Heart right ventricle (tissue), 16 donors: ENCODE results near the gene TOP1. TPM values are rescaled to one million over a fixed set of nuclear protein-coding genes. Genes with fewer than 3 reads are reported as not detected.

Source experiments
- ATAC-seq, 8 donors: fragments of 200-7000 bp; cut with Tn5 transposase; one replicate each; pipeline ENCODE4 v1.9.1; 2020; ENCODE audit warnings: mild to moderate bottlenecking in 8 of 8, moderate library complexity in 8 of 8, moderate number of reproducible peaks in 1 of 8
- DNase-seq, 2 donors: peaks; one replicate each; pipeline ENCODE4 v3.0.0-alpha.2; 2020
- H3K27ac ChIP-seq, 10 donors: fragments of 200-600 bp; sonication (generic) in 2 of 10; one replicate each; pipeline versions ENCODE4 v1.5.0 to v1.8.0; 2020 to 2022; ENCODE audit warnings: mild to moderate bottlenecking in 3 of 10
- H3K27me3 ChIP-seq, 7 donors: fragments of 200-600 bp; one replicate each; pipeline ENCODE4 v1.8.0; 2021 to 2022; ENCODE audit warnings: mild to moderate bottlenecking in 2 of 7
- H3K36me3 ChIP-seq, 9 donors: fragments of 200-600 bp; sonication (generic) in 1 of 9; one replicate each; pipeline versions ENCODE4 v1.5.0 to v1.8.0; 2020 to 2022; ENCODE audit warnings: mild to moderate bottlenecking in 2 of 9
- H3K4me1 ChIP-seq, 9 donors: fragments of 200-600 bp; sonication (generic) in 1 of 9; one replicate each; pipeline versions ENCODE4 v1.5.0 to v1.8.0; 2020 to 2022; ENCODE audit warnings: mild to moderate bottlenecking in 4 of 9
- H3K4me3 ChIP-seq, 10 donors: fragments of 200-600 bp; sonication (generic) in 2 of 10; one replicate each; pipeline versions ENCODE4 v1.5.0 to v1.8.0; 2020 to 2022; ENCODE audit warnings: mild to moderate bottlenecking in 7 of 10, moderate library complexity in 2 of 10
- H3K9me3 ChIP-seq, 11 donors: fragments of 200-600 bp in 10 of 11; sonication (generic) in 2 of 11; one replicate each; pipeline versions ENCODE4 v1.5.0 to v1.8.0; 2013 to 2022; ENCODE audit warnings: mild to moderate bottlenecking in 2 of 11, control low read depth in 1 of 11, moderate library complexity in 1 of 11
- WGBS, 2 donors: extraction: QIAGEN DNeasy Blood & Tissue Kit; methylation state at CpG; one replicate each; pipeline ENCODE4 v1.1.7; 2013; ENCODE audit warnings: inconsistent platforms in 1 of 2; 5-methylcytosine and 5-hydroxymethylcytosine counted together
- intact Hi-C, 10 donors: fragments of 100-400 bp; cut with DNase I; formaldehyde crosslinking; loops; one replicate each; pipeline versions ENCODE4 v1.11.1 to v1.14.2; 2022
- polyA plus RNA-seq, 2 donors: library from polyadenylated mRNA; stranded (reverse); fragments of 200-250 nt; gene quantifications; one replicate each; pipeline ENCODE4 v1.2.3, GENCODE V29; 2013
- total RNA-seq, 10 donors: library from RNA; stranded (reverse); fragmentation: NEBNext Ultra II Directional in 3 of 10; extraction: Animal tissue kit (Norgen Biotek cat#: 25700) in 3 of 10; gene quantifications; one replicate each; pipeline versions ENCODE4 v1.2.1 to v1.2.4, GENCODE V29; 2021 to 2023
- TF ChIP-seq, protein P1 (sequence below), 9 donors: fragments of 200-600 bp; sonication (generic) in 2 of 9; IDR thresholded peaks; one replicate each; pipeline versions ENCODE4 v1.5.0 to v1.8.0; 2021 to 2022; ENCODE audit warnings: antibody characterized with exemption in 9 of 9, mild to moderate bottlenecking in 5 of 9, moderate library complexity in 1 of 9
- donor health status: Arrhythmogenic right ventricular cardiomyopathy.
- donor health status: ischemic (EF 13 %, LVEDD 7.1; RV severe dilation, severe dysfunction).
- donor health status: healthy with polysubstance abuse.
- donor health status: DM: no; HTN: yes; CAD: no.
- donor health status: DM: no; HTN: no; CAD: no.
- donor health status: ischemic (EF 25% LVEDD 6.9; RV normal size, moderate dysfunction).
- donor health status: ischemic (EF 25% LVEDD 5.7; RV mildly dilated, moderate dysfunction).
- donor health status: healthy.
- donor health status: DM: yes; HTN: yes; CAD: no.
- donor health status: Ischemic cardiomyopathy.
- donor health status: ischemic (EF 35%, LVEDD 5.7; RV mildly dilated, moderate dysfunction).
- donor health status: nonischemic (EF 11% LVEDD 7.7; RV severe dilation, severe dysfunction).
- donor health status: DM: yes; HTN: yes; CAD: no.
- donor health status: PGD.
- donor health status: ischemic (EF 29% LVEDD 5.4; RV normal size, mild dysfunction).
- donor health status: nonischemic (EF 23%, LVEDD 6.1; RV moderate dilation, normal function).

Gene TOP1
- total and polyA plus RNA-seq, 12 donors: 13.5 to 28.3 (median 23.1) TPM

DNA sequence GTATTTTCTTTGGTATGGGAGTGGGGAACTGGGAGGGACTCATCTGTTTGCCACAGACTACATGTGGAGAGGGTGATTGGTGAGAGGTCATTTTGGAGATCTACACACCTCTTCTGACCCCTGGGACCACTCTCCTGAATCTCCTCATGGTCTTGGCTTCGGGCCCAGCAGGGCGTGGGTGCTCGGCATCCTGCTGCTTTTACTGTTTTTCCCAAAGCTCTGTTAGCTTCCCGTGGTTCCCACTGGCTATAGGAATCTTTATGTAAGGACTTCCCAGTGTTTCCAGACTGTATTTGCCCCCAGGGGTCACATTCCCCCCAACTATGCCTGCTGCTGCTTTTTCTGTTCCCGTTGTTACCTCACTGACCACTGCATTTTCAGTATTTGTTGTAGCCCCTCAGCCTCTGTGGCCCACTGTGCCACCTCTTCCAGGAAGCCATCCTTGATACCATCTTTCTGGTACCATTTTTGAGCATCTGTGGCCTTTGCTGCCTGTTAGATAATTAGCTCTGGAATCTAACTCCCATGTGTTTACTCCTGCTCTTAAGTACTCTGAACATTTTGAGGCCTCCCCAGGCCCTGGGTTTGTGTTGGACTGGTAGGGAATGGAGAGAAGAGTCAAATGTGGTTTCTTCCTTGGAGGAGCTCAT lies 123.6 kb downstream of the TOP1 start:
- intact Hi-C loops: no loop called here
- DNase-seq (no peak), ATAC-seq (no peak)
- TF ChIP-seq, protein P1, sequence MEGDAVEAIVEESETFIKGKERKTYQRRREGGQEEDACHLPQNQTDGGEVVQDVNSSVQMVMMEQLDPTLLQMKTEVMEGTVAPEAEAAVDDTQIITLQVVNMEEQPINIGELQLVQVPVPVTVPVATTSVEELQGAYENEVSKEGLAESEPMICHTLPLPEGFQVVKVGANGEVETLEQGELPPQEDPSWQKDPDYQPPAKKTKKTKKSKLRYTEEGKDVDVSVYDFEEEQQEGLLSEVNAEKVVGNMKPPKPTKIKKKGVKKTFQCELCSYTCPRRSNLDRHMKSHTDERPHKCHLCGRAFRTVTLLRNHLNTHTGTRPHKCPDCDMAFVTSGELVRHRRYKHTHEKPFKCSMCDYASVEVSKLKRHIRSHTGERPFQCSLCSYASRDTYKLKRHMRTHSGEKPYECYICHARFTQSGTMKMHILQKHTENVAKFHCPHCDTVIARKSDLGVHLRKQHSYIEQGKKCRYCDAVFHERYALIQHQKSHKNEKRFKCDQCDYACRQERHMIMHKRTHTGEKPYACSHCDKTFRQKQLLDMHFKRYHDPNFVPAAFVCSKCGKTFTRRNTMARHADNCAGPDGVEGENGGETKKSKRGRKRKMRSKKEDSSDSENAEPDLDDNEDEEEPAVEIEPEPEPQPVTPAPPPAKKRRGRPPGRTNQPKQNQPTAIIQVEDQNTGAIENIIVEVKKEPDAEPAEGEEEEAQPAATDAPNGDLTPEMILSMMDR (IDR thresholded peaks at IDR 0.05): no peak
- 39 to 41% methylated on average over 5 of the region's 5 CpGs for WGBS, 2 donors
- Histone ChIP-seq H3K4me1 (peaks cover 37 to 100% (median 99%) of the 10 kb centered on the region in 9 donors), H3K36me3 (peaks cover 0 to 4% (median 0%) of the 10 kb centered on the region in 9 donors), H3K4me3 (no peak overlapping the region), H3K27ac (peak overlapping the region; percentile 7 to 100 (median 75)), H3K9me3 (no peaks in the 10 kb centered on the region), H3K27me3 (no peaks in the 10 kb centered on the region)

DNA sequence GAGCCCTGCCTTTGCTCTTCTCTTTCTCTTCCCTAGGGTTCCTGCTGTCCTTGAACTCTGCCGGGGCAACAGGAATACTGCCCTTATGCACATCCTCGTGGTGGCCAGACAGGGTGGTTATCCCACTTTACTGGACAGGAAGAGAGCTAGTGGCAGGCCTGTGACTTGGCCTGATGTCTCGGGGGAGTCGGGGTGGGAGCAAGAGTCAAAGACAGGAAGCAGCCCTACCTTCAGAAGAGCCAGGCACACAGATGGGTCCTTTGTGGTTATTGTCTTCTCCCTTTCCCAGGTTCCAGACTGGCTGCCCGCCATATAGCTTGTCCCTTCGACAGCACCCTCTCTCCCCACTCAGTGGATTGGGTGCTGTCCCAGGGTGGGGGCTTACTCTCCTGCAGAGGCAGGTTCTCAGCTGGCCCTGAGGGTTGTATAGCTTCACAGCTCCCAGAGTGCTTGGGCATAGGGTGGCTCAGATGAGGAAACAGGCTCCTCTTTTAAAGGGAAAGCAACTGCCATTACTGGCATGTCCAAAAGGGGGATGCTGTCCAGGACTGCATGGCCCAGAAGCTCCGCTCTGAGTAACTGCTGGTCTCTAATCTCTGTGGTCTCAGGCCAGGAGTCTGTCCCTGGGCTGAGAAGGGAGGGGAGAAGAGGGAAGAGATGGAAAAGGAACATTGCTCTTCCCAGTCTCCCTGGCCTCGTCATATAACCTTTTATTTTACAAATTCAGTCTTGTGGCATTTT lies 126.0 kb downstream of the TOP1 start:
- Histone ChIP-seq H3K9me3 (no peaks in the 10 kb centered on the region), H3K36me3 (peaks cover 0 to 7% (median under 1%) of the 10 kb centered on the region in 9 donors), H3K27ac (peak overlapping the region; percentile 2 to 100 (median 64)), H3K4me1 (peaks cover 46 to 100% (median 99%) of the 10 kb centered on the region in 9 donors), H3K4me3 (no peak overlapping the region), H3K27me3 (no peaks in the 10 kb centered on the region)
- TF ChIP-seq, protein P1 (IDR thresholded peaks at IDR 0.05): peak in 3 of 9 donors; percentile 17 to 28 (median 25)
- DNase-seq (peak; percentile 50 to 55), ATAC-seq (peak; percentile 43 to 75 (median 60))
- 43 to 49% methylated on average over 8 of the region's 8 CpGs for WGBS, 2 donors
- intact Hi-C loops: no loop called here

DNA sequence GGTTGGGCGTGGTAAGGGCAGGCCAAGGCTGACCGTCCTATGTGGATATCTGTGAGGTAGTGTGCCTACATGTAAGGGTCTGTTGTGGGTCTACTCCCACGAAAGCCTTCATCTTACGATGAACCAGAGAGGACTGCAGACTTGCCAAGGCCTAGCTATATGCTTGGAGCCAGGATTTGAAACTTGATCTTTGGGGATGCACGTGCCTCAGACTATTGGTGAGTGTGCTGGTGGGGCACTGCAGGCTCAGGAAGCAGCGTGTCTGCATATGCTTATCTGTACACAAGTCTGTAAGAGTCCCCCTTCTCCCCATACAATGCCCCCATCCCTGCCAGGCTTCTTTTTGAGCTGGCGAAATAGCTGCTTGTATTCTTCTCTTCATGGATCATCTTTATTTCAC lies 126.6 kb downstream of the TOP1 start:
- Histone ChIP-seq H3K27me3 (no peaks in the 10 kb centered on the region), H3K27ac (peak overlapping the region; percentile 2 to 100 (median 64)), H3K36me3 (peaks cover 0 to 13% (median 7%) of the 10 kb centered on the region in 9 donors), H3K4me3 (no peak overlapping the region), H3K9me3 (no peaks in the 10 kb centered on the region), H3K4me1 (peaks cover 42 to 100% (median 96%) of the 10 kb centered on the region in 9 donors)
- WGBS, 2 donors: 73 to 74% methylated on average over 7 of the region's 7 CpGs
- DNase-seq: no peak
- TF ChIP-seq, protein P1 (IDR thresholded peaks at IDR 0.05): no peak
- intact Hi-C loops: no loop called here
- no peak for ATAC-seq

DNA sequence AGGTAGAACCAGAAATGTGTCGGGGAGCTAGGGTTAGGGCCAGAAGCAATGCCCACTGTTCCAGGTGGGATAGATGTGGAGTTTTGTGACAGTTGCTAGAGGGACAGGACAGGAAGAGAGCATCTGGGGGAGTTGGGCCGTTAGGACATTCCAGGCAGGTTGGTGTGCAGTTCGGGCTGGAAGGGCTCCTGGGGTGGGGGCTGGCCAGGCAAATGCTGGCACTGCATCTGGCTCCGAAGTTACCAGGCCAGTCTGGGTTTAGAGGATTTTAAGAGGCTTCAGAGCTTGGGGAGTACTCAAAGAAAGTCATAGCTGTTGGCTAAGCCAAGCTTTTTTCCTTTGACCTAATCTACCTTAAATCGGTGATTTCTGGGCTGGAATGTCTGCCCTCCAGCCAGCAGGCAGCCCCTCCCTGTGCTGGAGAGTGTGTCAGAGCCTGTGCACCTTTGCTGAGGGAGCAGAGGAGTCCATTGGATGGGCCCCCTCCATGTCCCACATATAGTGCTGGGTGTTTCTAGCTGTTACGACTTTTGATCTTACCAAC lies 129.5 kb downstream of the TOP1 start:
- H3K27me3 ChIP-seq: no peaks in the 10 kb centered on the region
- ATAC-seq: no peak
- H3K36me3 ChIP-seq: peaks cover 0 to 41% (median 20%) of the 10 kb centered on the region in 9 donors
- WGBS, 2 donors: 75 to 79% methylated on average over 6 of the region's 6 CpGs
- peak overlapping the region in 4 of 10 donors; percentile 29 to 100 (median 57) for H3K27ac ChIP-seq
- intact Hi-C loops: no loop called here
- H3K4me1 ChIP-seq: peaks cover 39 to 95% (median 67%) of the 10 kb centered on the region in 9 donors
- H3K9me3 ChIP-seq: no peaks in the 10 kb centered on the region
- H3K4me3 ChIP-seq: no peak overlapping the region
- DNase-seq: no peak
- TF ChIP-seq, protein P1 (IDR thresholded peaks at IDR 0.05): no peak
